NB4 (cell line): Measurements from ENCODE around the gene LMTK3.

ENCODE experiments used
- DNase-seq: peaks from one replicate; pipeline ENCODE4 v3.0.0; 2010; ENCODE audit warnings: low read depth
- H3K4me3 ChIP-seq: one replicate; pipeline ENCODE4 v1.5.1; 2011; ENCODE audit warnings: mild to moderate bottlenecking, low read depth, low read length, moderate library complexity
- CTCF ChIP-seq: IDR thresholded peaks from one replicate; pipeline ENCODE4 v1.5.1; 2012; ENCODE audit warnings: low read depth, low read length
- MYC ChIP-seq: IDR thresholded peaks from 2 replicates; pipeline ENCODE4 v1.6.1; 2011; ENCODE audit warnings: low read depth, low read length
- POLR2A ChIP-seq: IDR thresholded peaks from 2 replicates; pipeline ENCODE4 v1.6.1; 2011; ENCODE audit warnings: mild to moderate bottlenecking; ENCODE audit not compliant: insufficient read length; ENCODE audit errors: extremely low read depth
- TF ChIP-seq, protein P1 (sequence below): IDR thresholded peaks from 2 replicates; pipeline ENCODE4 v1.6.1; 2011; ENCODE audit warnings: low read depth, low read length

Gene LMTK3

GRCh38 chr19:48551437-48552302, 40.0 kb upstream of the LMTK3 start, which contains the start of gene SULT2B1:
Gene SULT2B1, plus strand, starts transcription at chr19:48552172. Its CDS starts 81 bp downstream, at chr19:48552253.
- TF ChIP-seq POLR2A (no peak), MYC (no peak), CTCF (no peak)
- TF ChIP-seq, protein P1, sequence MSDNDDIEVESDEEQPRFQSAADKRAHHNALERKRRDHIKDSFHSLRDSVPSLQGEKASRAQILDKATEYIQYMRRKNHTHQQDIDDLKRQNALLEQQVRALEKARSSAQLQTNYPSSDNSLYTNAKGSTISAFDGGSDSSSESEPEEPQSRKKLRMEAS = no peak
- no peak within 1 kb of the TSS for H3K4me3 ChIP-seq
- peak; percentile 43 for DNase-seq

DNA sequence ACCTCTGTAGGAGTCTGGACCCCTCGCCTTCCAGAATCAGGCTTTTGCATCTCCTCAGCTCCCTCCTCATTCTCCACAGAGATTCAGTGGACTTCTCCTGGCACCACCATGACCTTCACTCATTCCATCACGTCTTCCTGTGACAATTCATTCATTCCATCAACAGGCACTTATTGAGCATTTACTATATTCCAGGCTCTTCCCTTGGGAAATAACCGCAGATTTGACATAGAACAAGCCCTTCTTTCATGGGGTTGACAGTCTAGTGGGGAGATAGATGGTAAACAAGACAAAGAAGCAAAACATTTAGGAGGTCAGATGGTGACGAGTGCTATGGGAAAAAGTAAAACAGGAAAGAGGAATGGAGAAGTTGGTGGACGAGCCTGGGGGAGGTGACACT, 37.7 kb upstream of the LMTK3 start:
- no peak for DNase-seq
- H3K4me3 ChIP-seq = no peak overlapping the region
- no peak for TF ChIP-seq MYC
- TF ChIP-seq, protein P1 = no peak
- no peak for TF ChIP-seq CTCF
- TF ChIP-seq POLR2A = no peak

DNA sequence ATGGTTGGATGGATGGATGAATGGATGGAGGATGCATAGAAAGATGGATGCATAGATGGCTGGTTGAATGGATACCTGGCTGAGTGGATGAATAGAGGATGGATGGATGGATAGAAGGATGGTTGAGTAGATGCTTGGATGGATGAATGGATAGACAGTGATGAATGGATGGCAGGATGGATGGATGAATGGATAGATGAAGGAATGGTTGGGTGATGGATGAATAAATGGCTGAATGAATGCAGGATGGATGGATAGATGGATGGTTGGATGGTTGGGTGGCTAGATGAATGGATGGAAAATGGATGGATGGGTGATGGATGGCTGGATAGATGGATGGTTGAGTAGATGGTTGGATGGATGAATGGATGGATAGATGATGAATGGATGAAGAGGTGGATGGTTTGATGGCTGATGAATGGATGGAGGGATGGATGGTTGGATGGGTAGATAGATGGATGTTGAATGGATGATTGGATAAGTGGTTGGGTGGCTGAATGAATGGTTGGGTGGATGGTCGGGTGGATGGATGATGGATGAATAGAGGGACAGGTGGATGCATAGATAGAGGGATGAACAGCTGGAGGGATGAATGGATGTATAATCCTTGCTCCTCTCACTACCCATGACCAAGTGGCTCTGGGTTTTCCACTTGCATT, 36.7 kb upstream of the LMTK3 start:
- no peak for DNase-seq
- TF ChIP-seq MYC (no peak), POLR2A (no peak), CTCF (no peak)
- TF ChIP-seq, protein P1 = no peak
- H3K4me3 ChIP-seq = no peak overlapping the region

- no peak for DNase-seq
- no peak overlapping the region for H3K4me3 ChIP-seq
- TF ChIP-seq POLR2A (no peak), MYC (no peak), CTCF (no peak)
- TF ChIP-seq, protein P1 = no peak
These were observed 36.1 kb upstream of the LMTK3 start for GRCh38 chr19:48547722-48548121.

DNA sequence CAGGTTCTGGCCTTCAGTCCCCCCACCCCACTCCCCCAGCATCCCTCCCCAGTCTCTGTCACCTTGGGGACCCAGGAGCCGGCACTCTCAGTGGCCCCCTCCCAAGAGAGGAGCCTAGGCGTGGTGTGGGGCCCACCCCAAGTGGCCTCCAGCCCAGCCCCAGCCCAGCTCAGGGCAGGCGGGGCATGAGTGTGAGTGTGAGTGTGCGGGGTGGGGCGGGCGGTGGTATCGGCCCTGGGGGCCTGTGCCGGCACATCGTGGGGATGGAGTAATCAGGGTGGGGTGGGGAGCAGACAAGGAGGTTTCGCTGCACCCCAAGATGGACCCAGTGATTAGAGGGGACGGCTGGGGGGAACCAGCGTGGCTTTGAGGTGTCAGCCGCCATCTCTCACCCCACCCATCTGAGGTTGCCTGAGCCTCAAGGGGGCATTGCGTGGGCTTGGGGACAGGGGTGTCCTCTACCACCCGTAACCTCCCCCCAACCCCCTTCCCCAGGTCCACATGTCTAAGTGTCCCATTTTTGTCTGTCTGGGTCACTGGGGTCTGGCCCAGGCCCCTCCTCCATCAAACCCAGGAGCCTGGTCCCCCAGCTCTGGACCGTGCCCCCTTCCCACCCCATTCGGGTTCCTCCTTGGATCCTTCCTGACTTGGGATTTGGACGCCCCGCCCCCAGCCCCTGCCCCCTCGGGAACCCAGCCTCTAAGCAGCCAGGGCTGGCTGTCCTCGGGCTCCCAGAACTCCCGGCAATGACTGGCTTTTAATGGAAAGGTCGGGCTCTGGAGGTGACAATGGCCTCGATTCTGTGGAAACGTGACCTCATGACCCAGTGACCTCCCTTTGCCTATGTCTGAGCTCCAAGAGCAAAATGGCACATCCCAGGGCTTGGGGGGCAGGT, 33.5 kb upstream of the LMTK3 start:
- TF ChIP-seq MYC (no peak), POLR2A (no peak), CTCF (no peak)
- TF ChIP-seq, protein P1 = no peak
- no peak for DNase-seq
- no peak overlapping the region for H3K4me3 ChIP-seq
